GM13976 (cell line): ENCODE data around the gene PKP3.
"Not testable (repeated sequence)": the region's sequence is repeated elsewhere in the genome, so short reads cannot be mapped to it uniquely, and the experiment has no call there.

Experiments
- DNase-seq: peaks from one replicate; pipeline ENCODE4 v3.0.0; 2012; ENCODE audit warnings: low spot score
- CTCF ChIP-seq: IDR thresholded peaks from 2 replicates; pipeline ENCODE4 v1.5.1; 2012; ENCODE audit warnings: borderline replicate concordance, mild to moderate bottlenecking; ENCODE audit not compliant: insufficient read depth; ENCODE audit errors: extremely low read depth, missing control alignments, control extremely low read depth
- in situ Hi-C: fragments of 300-500 bp; cut with MboI; formaldehyde crosslinking; loops from one replicate; pipeline ENCODE4 v1.12.0; 2022; ENCODE audit warnings: low sequenced_read_pairs, mixed read lengths, inconsistent platforms; ENCODE audit not compliant: unreplicated experiment

Gene PKP3

GRCh38 chr11:400241-400689 is 6.3 kb downstream of the PKP3 start:
- in situ Hi-C loops, result no loop called here
- no peak for DNase-seq
- no peak for TF ChIP-seq CTCF

- DNase-seq, in situ Hi-C loops: not testable (repeated sequence)
These were observed 7.2 kb downstream of the PKP3 start for GRCh38 chr11:401196-401595.

DNA sequence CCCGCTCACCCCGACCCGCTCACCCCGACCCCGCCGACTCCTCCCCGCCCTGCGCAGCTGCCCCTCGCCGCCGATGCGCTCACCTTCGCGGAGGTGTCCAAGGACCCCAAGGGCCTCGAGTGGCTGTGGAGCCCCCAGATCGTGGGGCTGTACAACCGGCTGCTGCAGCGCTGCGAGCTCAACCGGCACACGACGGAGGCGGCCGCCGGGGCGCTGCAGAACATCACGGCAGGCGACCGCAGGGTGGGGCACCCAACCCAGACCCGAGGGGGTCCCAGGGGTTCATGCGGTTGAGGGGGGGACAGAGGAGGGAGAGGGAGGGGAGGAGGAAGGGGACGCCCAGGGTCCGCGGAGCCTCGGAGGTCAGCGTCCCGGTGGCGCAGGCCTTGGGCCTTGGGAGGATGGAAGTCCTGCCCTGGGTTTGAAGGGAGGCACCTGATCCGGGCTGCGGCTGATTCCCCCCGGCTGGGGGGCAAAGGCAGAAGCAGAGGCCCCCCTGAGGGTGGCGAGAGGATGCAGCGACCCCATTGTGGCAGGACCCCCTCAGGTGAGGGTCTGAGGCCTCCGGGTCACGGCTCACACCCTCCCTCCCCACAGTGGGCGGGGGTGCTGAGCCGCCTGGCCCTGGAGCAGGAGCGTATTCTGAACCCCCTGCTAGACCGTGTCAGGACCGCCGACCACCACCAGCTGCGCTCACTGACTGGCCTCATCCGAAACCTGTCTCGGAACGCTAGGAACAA is 9.2 kb downstream of the PKP3 start:
- in situ Hi-C loops, result no loop called here
- no peak for DNase-seq
- no peak for TF ChIP-seq CTCF

- in situ Hi-C loops, result no loop called here
- DNase-seq, result no peak
These were observed 9.9 kb downstream of the PKP3 start for GRCh38 chr11:403761-404431.

DNA sequence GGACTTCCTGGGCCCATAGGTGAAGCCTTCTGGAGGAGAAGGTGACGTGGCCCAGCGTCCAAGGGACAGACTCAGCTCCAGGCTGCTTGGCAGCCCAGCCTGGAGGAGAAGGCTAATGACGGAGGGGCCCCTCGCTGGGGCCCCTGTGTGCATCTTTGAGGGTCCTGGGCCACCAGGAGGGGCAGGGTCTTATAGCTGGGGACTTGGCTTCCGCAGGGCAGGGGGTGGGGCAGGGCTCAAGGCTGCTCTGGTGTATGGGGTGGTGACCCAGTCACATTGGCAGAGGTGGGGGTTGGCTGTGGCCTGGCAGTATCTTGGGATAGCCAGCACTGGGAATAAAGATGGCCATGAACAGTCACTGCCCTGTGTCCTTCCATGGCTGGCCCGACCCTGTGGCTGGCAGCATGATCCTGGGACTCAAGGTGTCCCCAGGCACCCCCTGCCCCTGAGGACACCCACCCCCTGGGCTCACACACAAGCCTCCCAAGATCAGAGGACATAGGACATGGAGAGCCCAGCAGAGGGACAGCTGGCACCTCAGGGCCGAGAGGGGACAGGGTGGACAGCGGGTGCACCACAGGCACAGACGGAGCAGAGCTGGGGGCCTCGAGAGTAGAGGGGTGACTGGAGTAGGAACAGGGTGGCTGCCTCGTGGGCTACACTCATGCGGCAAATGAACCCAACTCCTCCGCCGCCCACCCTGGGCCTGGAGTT is 10.7 kb downstream of the PKP3 start:
- in situ Hi-C loops, result no loop called here
- TF ChIP-seq CTCF, result no peak
- no peak for DNase-seq

More at GRCh38 chr11:403761-404431, 9.9 kb downstream of the PKP3 start:
- no peak for TF ChIP-seq CTCF

GRCh38 chr11:405323-405953 is 11.4 kb downstream of the PKP3 start:
- no peak for DNase-seq
- TF ChIP-seq CTCF, result no peak
- in situ Hi-C loops, result no loop called here
